HEK293 (cell line): ENCODE measurements around the gene TMEM192.

Experiments used
- CTCF ChIA-PET: fragments of 350-600 bp; formaldehyde crosslinking; extraction: SDS; loops from one replicate; lab custom pipeline; 2021; ENCODE audit warnings: antibody characterized with exemption; lab: Yijun Ruan, JAX
- POLR2A ChIA-PET: fragments of 300-600 bp; formaldehyde crosslinking; extraction: SDS; loops from one replicate; lab custom pipeline; 2020; ENCODE audit warnings: antibody characterized with exemption, inconsistent platforms; lab: Yijun Ruan, JAX
- H3K27ac ChIP-seq: fragments of 200-500 bp; sonication (Bioruptor generic); 2 replicates; pipeline ENCODE4 v1.5.1; 2014; ENCODE audit warnings: low read depth, low read length, control low read depth, inconsistent platforms; ENCODE audit errors: extremely low read depth
- H3K36me3 ChIP-seq, 2 experiments: fragments of 200-500 bp in 1 of 2; sonication (Bioruptor generic) in 1 of 2; 1 replicate in 1 of 2; 2 replicates in 1 of 2; pipeline ENCODE4 v1.5.1; 2014 to 2017; ENCODE audit warnings: inconsistent platforms in 2 of 2, low read length in 2 of 2; ENCODE audit not compliant: control insufficient read depth in 2 of 2, insufficient read depth in 1 of 2
- H3K4me1 ChIP-seq: fragments of 200-500 bp; sonication (Bioruptor generic); 2 replicates; pipeline ENCODE4 v1.5.1; 2014; ENCODE audit warnings: mild to moderate bottlenecking, low read length, inconsistent platforms; ENCODE audit not compliant: control insufficient read depth, insufficient read depth
- H3K4me3 ChIP-seq: 2 replicates; pipeline ENCODE4 v1.5.1; 2011; ENCODE audit warnings: low read depth, mild to moderate bottlenecking, control low read depth, low read length, moderate library complexity
- H3K9me3 ChIP-seq: fragments of 200-500 bp; sonication (Bioruptor generic); 2 replicates; pipeline ENCODE4 v1.5.1; 2014; ENCODE audit warnings: low read depth, low read length, inconsistent platforms; ENCODE audit not compliant: control insufficient read depth, insufficient read depth
- GFI1B ChIP-seq: fragments of 450-650 bp; formaldehyde crosslinking; IDR thresholded peaks from 2 replicates; pipeline ENCODE4 v1.5.1; 2016; ENCODE audit warnings: missing biosample characterization, missing genetic modification characterization
- KLF17 ChIP-seq: fragments of 450-650 bp; formaldehyde crosslinking; IDR thresholded peaks from 2 replicates; pipeline ENCODE4 v1.5.1; 2016; ENCODE audit warnings: missing biosample characterization, missing genetic modification characterization
- ZBTB17 ChIP-seq: fragments of 450-650 bp; formaldehyde crosslinking; IDR thresholded peaks from 2 replicates; pipeline ENCODE4 v1.5.1; 2016; ENCODE audit warnings: missing biosample characterization, missing genetic modification characterization
- ZNF214 ChIP-seq: fragments of 450-650 bp; formaldehyde crosslinking; IDR thresholded peaks from 2 replicates; pipeline ENCODE4 v1.5.1; 2017; ENCODE audit warnings: missing biosample characterization, mild to moderate bottlenecking, missing genetic modification characterization, borderline replicate concordance
- ZNF302 ChIP-seq: fragments of 450-650 bp; formaldehyde crosslinking; IDR thresholded peaks from 2 replicates; pipeline ENCODE4 v1.5.1; 2016; ENCODE audit warnings: missing biosample characterization, missing genetic modification characterization, low read depth
- ZNF311 ChIP-seq: fragments of 450-650 bp; formaldehyde crosslinking; IDR thresholded peaks from 2 replicates; pipeline ENCODE4 v1.5.1; 2017; ENCODE audit warnings: missing biosample characterization, missing genetic modification characterization, borderline replicate concordance
- ZNF366 ChIP-seq: fragments of 450-650 bp; formaldehyde crosslinking; conservative IDR thresholded peaks from 2 replicates; pipeline ENCODE4 v1.5.1; 2016; ENCODE audit warnings: missing biosample characterization, missing genetic modification characterization
- ZNF426 ChIP-seq: fragments of 450-650 bp; formaldehyde crosslinking; IDR thresholded peaks from 2 replicates; pipeline ENCODE4 v1.5.1; 2017; ENCODE audit warnings: missing biosample characterization, missing genetic modification characterization, mild to moderate bottlenecking, inconsistent platforms, moderate library complexity
- ZNF518A ChIP-seq: fragments of 450-650 bp; formaldehyde crosslinking; conservative IDR thresholded peaks from 2 replicates; pipeline ENCODE4 v1.5.1; 2016; ENCODE audit warnings: low read depth, missing biosample characterization, missing genetic modification characterization
- ZNF596 ChIP-seq: fragments of 450-650 bp; IDR thresholded peaks from 2 replicates; pipeline ENCODE4 v1.5.0; 2018; ENCODE audit warnings: missing biosample characterization, mild to moderate bottlenecking, missing genetic modification characterization, moderate library complexity
- TF ChIP-seq, protein P1 (sequence below): fragments of 450-650 bp; formaldehyde crosslinking; IDR thresholded peaks from 2 replicates; pipeline ENCODE4 v1.5.1; 2016; ENCODE audit warnings: missing biosample characterization, missing genetic modification characterization
- TF ChIP-seq, protein P2 (sequence below): fragments of 450-650 bp; formaldehyde crosslinking; IDR thresholded peaks from 2 replicates; pipeline ENCODE4 v1.5.1; 2016; ENCODE audit warnings: missing biosample characterization, missing genetic modification characterization, low read depth
- TF ChIP-seq, protein P3 (sequence below): fragments of 450-650 bp; formaldehyde crosslinking; IDR thresholded peaks from 2 replicates; pipeline ENCODE4 v1.5.1; 2016; ENCODE audit warnings: missing biosample characterization, missing genetic modification characterization

The TMEM192 gene

DNA sequence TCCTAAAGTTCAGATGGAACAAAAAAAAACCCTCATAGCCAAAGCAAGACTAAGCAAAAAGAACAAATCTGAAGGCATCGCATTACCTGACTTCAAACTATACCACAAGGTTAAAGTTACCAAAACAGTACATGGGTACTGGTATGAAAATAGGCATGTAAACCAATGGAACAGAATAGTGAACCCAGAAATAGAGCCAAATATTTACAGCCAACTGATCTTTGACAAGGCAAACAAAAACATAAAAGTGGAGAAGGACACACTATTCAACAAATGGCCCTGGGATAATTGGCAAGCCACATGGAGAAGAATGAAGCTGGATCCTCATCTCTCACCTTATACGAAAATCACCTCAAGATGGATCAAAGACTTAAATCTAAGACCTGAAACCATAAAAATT is 44.2 kb upstream of the TMEM192 start (continued):
- TF ChIP-seq, protein P1, sequence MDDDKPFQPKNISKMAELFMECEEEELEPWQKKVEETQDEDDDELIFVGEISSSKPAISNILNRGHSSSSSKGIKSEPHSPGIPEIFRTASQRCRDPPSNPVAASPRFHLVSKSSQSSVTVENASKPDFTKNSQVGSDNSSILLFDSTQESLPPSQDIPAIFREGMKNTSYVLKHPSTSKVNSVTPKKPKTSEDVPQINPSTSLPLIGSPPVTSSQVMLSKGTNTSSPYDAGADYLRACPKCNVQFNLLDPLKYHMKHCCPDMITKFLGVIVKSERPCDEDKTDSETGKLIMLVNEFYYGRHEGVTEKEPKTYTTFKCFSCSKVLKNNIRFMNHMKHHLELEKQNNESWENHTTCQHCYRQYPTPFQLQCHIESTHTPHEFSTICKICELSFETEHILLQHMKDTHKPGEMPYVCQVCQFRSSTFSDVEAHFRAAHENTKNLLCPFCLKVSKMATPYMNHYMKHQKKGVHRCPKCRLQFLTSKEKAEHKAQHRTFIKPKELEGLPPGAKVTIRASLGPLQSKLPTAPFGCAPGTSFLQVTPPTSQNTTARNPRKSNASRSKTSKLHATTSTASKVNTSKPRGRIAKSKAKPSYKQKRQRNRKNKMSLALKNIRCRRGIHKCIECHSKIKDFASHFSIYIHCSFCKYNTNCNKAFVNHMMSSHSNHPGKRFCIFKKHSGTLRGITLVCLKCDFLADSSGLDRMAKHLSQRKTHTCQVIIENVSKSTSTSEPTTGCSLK (tag by site-specific recombination) = no peak
- no peak for TF ChIP-seq ZNF214 (tag by site-specific recombination)
- TF ChIP-seq GFI1B (tag by site-specific recombination) = no peak
- no peak for TF ChIP-seq ZNF366 (tag by site-specific recombination)
- TF ChIP-seq, all 188 proteins: peak for 0

- H3K4me1 ChIP-seq = no peaks in the 10 kb centered on the region
- ChIA-PET POLR2A (no interaction called here), CTCF (no interaction called here)
- H3K27ac ChIP-seq = no peak overlapping the region
- TF ChIP-seq, protein P2, sequence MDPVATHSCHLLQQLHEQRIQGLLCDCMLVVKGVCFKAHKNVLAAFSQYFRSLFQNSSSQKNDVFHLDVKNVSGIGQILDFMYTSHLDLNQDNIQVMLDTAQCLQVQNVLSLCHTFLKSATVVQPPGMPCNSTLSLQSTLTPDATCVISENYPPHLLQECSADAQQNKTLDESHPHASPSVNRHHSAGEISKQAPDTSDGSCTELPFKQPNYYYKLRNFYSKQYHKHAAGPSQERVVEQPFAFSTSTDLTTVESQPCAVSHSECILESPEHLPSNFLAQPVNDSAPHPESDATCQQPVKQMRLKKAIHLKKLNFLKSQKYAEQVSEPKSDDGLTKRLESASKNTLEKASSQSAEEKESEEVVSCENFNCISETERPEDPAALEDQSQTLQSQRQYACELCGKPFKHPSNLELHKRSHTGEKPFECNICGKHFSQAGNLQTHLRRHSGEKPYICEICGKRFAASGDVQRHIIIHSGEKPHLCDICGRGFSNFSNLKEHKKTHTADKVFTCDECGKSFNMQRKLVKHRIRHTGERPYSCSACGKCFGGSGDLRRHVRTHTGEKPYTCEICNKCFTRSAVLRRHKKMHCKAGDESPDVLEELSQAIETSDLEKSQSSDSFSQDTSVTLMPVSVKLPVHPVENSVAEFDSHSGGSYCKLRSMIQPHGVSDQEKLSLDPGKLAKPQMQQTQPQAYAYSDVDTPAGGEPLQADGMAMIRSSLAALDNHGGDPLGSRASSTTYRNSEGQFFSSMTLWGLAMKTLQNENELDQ (tag by site-specific recombination) = no peak
- TF ChIP-seq ZBTB17 (tag by site-specific recombination) = no peak
- no peak for TF ChIP-seq ZNF311 (tag by site-specific recombination)
- no peak for TF ChIP-seq ZNF518A (tag by site-specific recombination)
- TF ChIP-seq KLF17 (tag by site-specific recombination) = no peak
- no peak for TF ChIP-seq ZNF596
- TF ChIP-seq, protein P3, sequence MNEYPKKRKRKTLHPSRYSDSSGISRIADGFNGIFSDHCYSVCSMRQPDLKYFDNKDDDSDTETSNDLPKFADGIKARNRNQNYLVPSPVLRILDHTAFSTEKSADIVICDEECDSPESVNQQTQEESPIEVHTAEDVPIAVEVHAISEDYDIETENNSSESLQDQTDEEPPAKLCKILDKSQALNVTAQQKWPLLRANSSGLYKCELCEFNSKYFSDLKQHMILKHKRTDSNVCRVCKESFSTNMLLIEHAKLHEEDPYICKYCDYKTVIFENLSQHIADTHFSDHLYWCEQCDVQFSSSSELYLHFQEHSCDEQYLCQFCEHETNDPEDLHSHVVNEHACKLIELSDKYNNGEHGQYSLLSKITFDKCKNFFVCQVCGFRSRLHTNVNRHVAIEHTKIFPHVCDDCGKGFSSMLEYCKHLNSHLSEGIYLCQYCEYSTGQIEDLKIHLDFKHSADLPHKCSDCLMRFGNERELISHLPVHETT (tag by site-specific recombination) = no peak
- no peak for TF ChIP-seq ZNF426 (tag by site-specific recombination)
- TF ChIP-seq ZNF302 = no peak
- H3K36me3 ChIP-seq = no peaks in the 10 kb centered on the region
- no peak overlapping the region for H3K4me3 ChIP-seq
- H3K9me3 ChIP-seq = no peaks in the 10 kb centered on the region
These were observed 41.8 kb upstream of the TMEM192 start for GRCh38 chr4:165154482-165154881.
